ENCODE data around the gene ZBTB4. TPM values are rescaled to one million over a fixed set of nuclear protein-coding genes. Genes with fewer than 3 reads are reported as not detected.
A peak's percentile ranks its signal among the peaks of the same experiment; 100 is the strongest.
"Not testable (repeated sequence)": the region's sequence is repeated elsewhere in the genome, so short reads cannot be mapped to it uniquely, and the experiment has no call there.

The ZBTB4 gene
- total RNA-seq, 3 donors from 2014 or later (not counting 1 experiment from before 2014, with no cell fraction given): 64.0 to 72.5 (median 68.4) TPM

- Mint-ChIP-seq H3K4me3 (peak overlapping the region; percentile 2), H3K36me3 (no peaks in the 10 kb centered on the region)
These were observed 7.7 kb downstream of the ZBTB4 start for GRCh38 chr17:7471729-7472128.

GRCh38 chr17:7470457-7470973 lies 8.9 kb downstream of the ZBTB4 start:
- H3K9me3 ChIP-seq (ENCODE audit: control insufficient read depth, insufficient read depth, low read length); H3K9me3 Mint-ChIP-seq; H3K4me3 ChIP-seq (ENCODE audit: low read length); H3K27me3 Mint-ChIP-seq (ENCODE audit: low read depth in 2 of 2); H3K27ac Mint-ChIP-seq; H3K36me3 Mint-ChIP-seq; H3K4me3 Mint-ChIP-seq; H3K27ac ChIP-seq (ENCODE audit: low read length); ATAC-seq; intact Hi-C loops (cut with micrococcal nuclease); DNase-seq; H3K27me3 ChIP-seq (ENCODE audit: control insufficient read depth, insufficient read depth, low read length): not testable (repeated sequence)
- Histone ChIP-seq H3K4me1 (ENCODE audit: control insufficient read depth, insufficient read depth, low read length) (peaks cover 33% of the 10 kb centered on the region), H3K36me3 (ENCODE audit: control insufficient read depth, insufficient read depth, low read length) (peaks cover 12% of the 10 kb centered on the region)
- 96% methylated on average over 8 of the region's 8 CpGs for WGBS (ENCODE audit: insufficient coverage)
- H3K4me1 Mint-ChIP-seq: peaks cover 21 to 41% of the 10 kb centered on the region in 2 donors

More at GRCh38 chr17:7471729-7472128, 7.7 kb downstream of the ZBTB4 start:
- Histone ChIP-seq H3K27me3 (ENCODE audit: control insufficient read depth, insufficient read depth, low read length) (no peaks in the 10 kb centered on the region), H3K4me1 (ENCODE audit: control insufficient read depth, insufficient read depth, low read length) (peaks cover 40% of the 10 kb centered on the region), H3K4me3 (ENCODE audit: low read length) (no peak overlapping the region), H3K9me3 (ENCODE audit: control insufficient read depth, insufficient read depth, low read length) (no peaks in the 10 kb centered on the region), H3K36me3 (ENCODE audit: control insufficient read depth, insufficient read depth, low read length) (peaks cover under 1% of the 10 kb centered on the region), H3K27ac (ENCODE audit: low read length) (peak overlapping the region; percentile 44)
- peak overlapping the region; percentile 73 to 76 for H3K27ac Mint-ChIP-seq
- DNase-seq (no peak), ATAC-seq (no peak)
- intact Hi-C loops (cut with micrococcal nuclease): no loop called here
- TF ChIP-seq CTCF (IDR thresholded peaks at IDR 0.05): no peak
- H3K27me3 Mint-ChIP-seq (ENCODE audit: low read depth in 2 of 2): no peaks in the 10 kb centered on the region
- WGBS (ENCODE audit: insufficient coverage): 35% methylated on average over 2 of the region's 2 CpGs
- no peaks in the 10 kb centered on the region for H3K9me3 Mint-ChIP-seq
- H3K4me1 Mint-ChIP-seq: peaks cover 31 to 46% of the 10 kb centered on the region in 2 donors

- DNase-seq; ATAC-seq; H3K27me3 Mint-ChIP-seq (ENCODE audit: low read depth in 2 of 2); H3K27ac ChIP-seq (ENCODE audit: low read length); H3K4me3 Mint-ChIP-seq; H3K9me3 Mint-ChIP-seq; H3K27me3 ChIP-seq (ENCODE audit: control insufficient read depth, insufficient read depth, low read length); H3K36me3 Mint-ChIP-seq; H3K9me3 ChIP-seq (ENCODE audit: control insufficient read depth, insufficient read depth, low read length); H3K27ac Mint-ChIP-seq; intact Hi-C loops (cut with micrococcal nuclease); H3K4me3 ChIP-seq (ENCODE audit: low read length): not testable (repeated sequence)
- Histone ChIP-seq H3K36me3 (ENCODE audit: control insufficient read depth, insufficient read depth, low read length) (peaks cover 13% of the 10 kb centered on the region), H3K4me1 (ENCODE audit: control insufficient read depth, insufficient read depth, low read length) (peaks cover 26% of the 10 kb centered on the region)
- peaks cover 17 to 36% of the 10 kb centered on the region in 2 donors for H3K4me1 Mint-ChIP-seq
- WGBS (ENCODE audit: insufficient coverage): 98% methylated on average over 12 of the region's 12 CpGs
These were observed 9.6 kb downstream of the ZBTB4 start for GRCh38 chr17:7469843-7470242.

- H3K4me1 Mint-ChIP-seq: peaks cover 17 to 36% of the 10 kb centered on the region in 2 donors
- peak overlapping the region; percentile 18 to 33 for H3K27ac Mint-ChIP-seq
These were observed 10.5 kb downstream of the ZBTB4 start for GRCh38 chr17:7468804-7469389.

More at GRCh38 chr17:7468804-7469389, 10.5 kb downstream of the ZBTB4 start:
- intact Hi-C loops (cut with micrococcal nuclease): no loop called here
- Mint-ChIP-seq H3K36me3 (no peaks in the 10 kb centered on the region), H3K9me3 (no peaks in the 10 kb centered on the region), H3K4me3 (no peak overlapping the region), H3K27me3 (ENCODE audit: low read depth in 2 of 2) (no peaks in the 10 kb centered on the region)
- no peaks in the 10 kb centered on the region for H3K27me3 ChIP-seq (ENCODE audit: control insufficient read depth, insufficient read depth, low read length)
- H3K36me3 ChIP-seq (ENCODE audit: control insufficient read depth, insufficient read depth, low read length): peaks cover 16% of the 10 kb centered on the region
- H3K9me3 ChIP-seq (ENCODE audit: control insufficient read depth, insufficient read depth, low read length): no peaks in the 10 kb centered on the region
- WGBS (ENCODE audit: insufficient coverage): 90% methylated on average over 12 of the region's 12 CpGs
- H3K4me3 ChIP-seq (ENCODE audit: low read length): no peak overlapping the region
- no peak for DNase-seq
- ATAC-seq: no peak
- H3K27ac ChIP-seq (ENCODE audit: low read length): no peak overlapping the region
- H3K4me1 ChIP-seq (ENCODE audit: control insufficient read depth, insufficient read depth, low read length): peaks cover 26% of the 10 kb centered on the region
- TF ChIP-seq CTCF (IDR thresholded peaks at IDR 0.05): no peak
